HG03103 (cell line): ENCODE measurements around the gene IZUMO2.
"Not testable (repeated sequence)": the region's sequence is repeated elsewhere in the genome, so short reads cannot be mapped to it uniquely, and the experiment has no call there.

ENCODE experiments used
- ATAC-seq: cut with Tn5 transposase; IDR thresholded peaks from one replicate; pipeline ENCODE4 v1.9.1; 2021; ENCODE audit warnings: low read depth; ENCODE audit not compliant: unreplicated experiment

IZUMO2 gene

GRCh38 chr19:50187937-50188336 lies 24.9 kb upstream of the IZUMO2 start:
- no peak for ATAC-seq

- ATAC-seq, result no peak
These were observed 21.1 kb upstream of the IZUMO2 start for GRCh38 chr19:50184196-50184595.

DNA sequence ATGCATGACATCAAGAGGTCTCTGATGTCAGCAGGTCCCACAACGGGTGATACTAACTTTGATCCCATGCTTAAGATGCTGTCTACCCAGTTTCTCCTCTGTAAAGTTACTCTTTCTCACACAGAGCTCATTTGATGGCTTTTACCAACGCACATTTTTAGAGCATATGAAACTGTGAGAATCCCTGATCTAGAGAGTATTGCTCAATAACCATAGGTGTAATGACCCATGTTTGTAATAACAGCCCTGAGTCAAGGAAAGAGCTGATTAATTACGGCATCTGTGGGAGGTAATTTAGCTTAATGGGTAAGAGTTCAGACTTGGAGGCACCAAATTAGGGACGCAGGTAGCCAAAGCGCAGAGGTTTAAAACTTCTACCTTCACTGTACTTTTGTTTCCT lies 18.0 kb upstream of the IZUMO2 start:
- no peak for ATAC-seq

- no peak for ATAC-seq
These were observed 15.9 kb upstream of the IZUMO2 start for GRCh38 chr19:50178859-50179537.

DNA sequence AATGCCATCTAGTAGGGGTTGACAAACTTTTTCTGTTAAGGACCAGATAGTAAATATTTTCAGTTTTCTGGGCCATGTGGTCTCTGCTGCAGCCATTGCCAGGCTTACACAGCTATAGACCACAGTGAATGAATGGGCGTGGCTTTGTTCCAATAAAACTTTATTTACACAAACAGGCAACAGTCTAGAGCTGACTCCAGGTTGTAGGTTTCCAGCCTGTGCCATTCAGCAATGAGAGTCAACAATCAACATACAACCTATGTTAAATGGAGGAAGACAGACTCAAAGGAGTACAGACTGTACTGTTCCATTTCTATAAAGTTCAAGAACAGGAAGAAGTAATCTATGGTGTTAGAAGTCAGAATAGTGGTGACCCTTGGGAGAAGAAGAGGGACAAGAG lies 15.2 kb upstream of the IZUMO2 start:
- no peak for ATAC-seq

- ATAC-seq, result no peak
These were observed 13.7 kb upstream of the IZUMO2 start for GRCh38 chr19:50176775-50177174.

- ATAC-seq, result no peak
These were observed 12.8 kb upstream of the IZUMO2 start for GRCh38 chr19:50175924-50176323.

DNA sequence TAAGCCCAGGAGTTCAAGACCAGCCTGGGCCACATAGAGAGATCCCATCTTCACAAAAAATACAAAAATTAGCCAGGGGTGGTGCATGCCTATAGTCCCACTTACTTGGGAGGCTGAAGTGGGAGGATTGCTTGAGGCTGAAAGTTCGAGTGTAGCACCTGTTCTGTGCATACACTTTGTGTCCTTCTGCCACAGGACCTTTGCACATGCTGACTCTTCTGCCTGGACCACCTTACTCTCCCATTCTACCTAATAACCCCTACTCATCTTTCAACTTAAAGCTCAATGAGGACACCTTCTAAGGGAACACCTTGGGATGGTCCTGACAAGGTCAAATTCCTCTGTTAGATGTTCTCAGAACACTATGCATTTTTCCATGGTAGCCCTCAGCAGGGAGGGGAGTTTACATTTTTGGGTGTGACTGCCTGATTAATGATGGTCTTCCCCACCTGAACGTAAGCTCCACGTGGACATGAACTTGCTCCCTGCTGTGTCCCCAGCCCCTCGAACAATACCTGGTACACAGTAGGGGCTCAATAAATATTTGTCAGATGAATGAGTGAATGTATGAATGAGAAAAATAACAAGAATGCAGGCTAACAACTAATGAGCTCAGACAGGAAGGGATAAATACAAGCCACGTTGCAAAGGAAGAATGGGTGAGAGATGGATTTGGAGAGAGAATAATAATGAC lies 11.2 kb upstream of the IZUMO2 start:
- ATAC-seq, result no peak

DNA sequence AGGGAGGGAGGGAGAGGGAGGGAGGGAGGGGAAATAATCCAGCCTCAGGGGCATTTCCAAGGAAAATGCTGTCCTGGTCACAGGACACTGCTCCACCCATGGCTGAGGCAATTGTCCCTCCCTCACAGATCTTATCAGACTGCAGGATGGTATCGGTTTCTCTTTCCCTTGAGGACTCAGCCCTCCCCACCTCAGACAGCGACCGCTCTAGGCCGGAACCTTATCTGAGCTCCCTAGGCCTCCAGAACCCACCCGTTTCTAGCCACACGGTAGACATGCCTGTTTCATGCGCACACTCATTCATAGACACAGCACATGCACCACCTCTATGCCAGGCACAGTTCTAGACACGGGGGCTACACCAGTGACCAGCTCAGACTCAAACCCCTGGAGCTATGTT lies 10.0 kb upstream of the IZUMO2 start:
- ATAC-seq, result no peak

DNA sequence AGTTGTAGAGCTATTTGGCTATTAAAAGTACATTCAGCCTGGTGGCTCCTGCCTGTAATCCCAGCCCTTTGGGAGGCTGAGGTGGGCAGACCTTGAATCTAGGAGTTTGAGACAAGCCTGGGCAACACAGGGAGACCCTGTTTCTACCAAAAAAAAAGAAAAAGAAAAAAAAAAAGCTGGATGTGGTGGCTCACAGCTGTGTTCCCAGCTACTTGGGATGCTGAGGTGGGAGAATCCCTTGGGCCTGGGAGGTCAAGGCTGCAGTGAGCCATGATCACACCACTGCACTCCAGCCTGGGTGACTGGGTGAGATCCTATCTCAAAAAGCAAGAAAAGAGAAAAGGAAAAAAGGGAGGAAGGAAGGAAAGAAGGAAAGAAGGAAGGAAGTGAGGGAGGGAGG lies 9.6 kb upstream of the IZUMO2 start:
- no peak for ATAC-seq

GRCh38 chr19:50171752-50172151 lies 8.7 kb upstream of the IZUMO2 start:
- no peak for ATAC-seq

DNA sequence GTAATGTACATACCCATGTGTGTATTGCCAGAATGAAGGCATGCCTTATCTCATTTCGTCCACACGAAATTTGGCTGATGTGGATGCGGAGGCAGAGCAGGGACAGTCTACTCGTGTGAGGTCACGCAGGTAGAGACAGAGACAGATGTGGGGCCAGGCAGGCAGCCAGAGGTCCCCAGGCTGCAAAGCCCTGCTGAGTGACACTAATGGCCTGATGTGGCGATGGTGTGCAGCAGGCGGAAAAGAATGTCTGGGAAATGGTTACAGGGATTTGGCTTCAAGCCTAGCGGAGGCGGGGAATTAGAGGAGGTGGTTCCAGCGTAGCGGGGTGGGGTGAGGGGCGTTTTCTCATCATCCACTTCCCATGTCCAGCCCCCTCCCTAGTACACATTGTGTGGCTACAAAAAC lies 4.2 kb upstream of the IZUMO2 start:
- no peak for ATAC-seq

- ATAC-seq, result no peak
These were observed 4.0 kb downstream of the IZUMO2 start for GRCh38 chr19:50159078-50159477.

GRCh38 chr19:50158577-50158976 lies 4.5 kb downstream of the IZUMO2 start:
- no peak for ATAC-seq

DNA sequence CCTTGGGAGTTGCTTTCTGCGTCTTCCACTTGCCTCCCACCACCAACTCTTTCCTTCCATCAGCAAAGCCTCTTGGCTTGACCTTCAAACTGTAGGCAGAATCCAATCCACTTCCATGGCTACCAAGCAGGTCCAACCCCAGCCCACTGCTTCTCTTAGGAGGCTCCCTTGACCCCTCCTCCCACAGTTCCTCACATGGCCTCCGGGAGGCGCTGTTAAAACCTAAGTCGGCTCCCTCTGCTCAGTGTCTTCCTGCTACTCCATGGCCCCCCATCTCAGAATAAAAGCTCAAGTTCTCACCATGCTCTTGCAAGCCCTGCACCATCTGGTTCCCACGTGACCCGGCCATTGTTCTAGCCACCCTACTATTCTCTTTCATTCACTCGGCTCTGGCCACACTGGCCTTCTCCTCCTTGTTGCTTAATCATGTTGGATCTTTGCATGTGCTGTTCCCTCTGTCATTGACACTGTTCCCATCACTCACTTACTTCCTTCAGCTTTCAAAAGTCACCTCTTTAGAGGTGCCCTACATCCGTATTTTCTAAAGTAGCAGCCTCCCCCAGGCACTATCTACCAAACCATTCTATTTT lies 7.5 kb downstream of the IZUMO2 start:
- no peak for ATAC-seq

- no peak for ATAC-seq
These were observed 8.6 kb downstream of the IZUMO2 start for GRCh38 chr19:50154529-50154928.

- ATAC-seq, result no peak
These were observed 10.5 kb downstream of the IZUMO2 start for GRCh38 chr19:50152578-50152977.

DNA sequence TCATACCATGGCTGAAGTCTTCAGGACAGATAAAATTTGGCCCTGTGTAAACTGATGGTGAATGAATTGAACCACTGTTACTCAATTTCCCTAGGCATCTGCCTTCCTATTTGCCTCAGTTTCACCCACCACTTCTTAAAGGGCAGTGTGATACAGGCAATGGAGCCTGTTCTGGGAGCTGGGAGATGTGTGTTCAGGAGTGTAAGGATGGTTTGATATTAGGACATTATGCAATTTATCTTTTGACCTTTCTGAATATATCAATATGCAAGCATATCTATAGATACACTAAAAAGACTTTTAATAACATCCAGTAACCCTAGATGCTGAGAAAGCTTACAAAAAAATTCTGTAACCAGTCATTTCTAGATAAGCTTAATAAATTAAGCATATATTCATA lies 14.6 kb downstream of the IZUMO2 start:
- ATAC-seq, result no peak

DNA sequence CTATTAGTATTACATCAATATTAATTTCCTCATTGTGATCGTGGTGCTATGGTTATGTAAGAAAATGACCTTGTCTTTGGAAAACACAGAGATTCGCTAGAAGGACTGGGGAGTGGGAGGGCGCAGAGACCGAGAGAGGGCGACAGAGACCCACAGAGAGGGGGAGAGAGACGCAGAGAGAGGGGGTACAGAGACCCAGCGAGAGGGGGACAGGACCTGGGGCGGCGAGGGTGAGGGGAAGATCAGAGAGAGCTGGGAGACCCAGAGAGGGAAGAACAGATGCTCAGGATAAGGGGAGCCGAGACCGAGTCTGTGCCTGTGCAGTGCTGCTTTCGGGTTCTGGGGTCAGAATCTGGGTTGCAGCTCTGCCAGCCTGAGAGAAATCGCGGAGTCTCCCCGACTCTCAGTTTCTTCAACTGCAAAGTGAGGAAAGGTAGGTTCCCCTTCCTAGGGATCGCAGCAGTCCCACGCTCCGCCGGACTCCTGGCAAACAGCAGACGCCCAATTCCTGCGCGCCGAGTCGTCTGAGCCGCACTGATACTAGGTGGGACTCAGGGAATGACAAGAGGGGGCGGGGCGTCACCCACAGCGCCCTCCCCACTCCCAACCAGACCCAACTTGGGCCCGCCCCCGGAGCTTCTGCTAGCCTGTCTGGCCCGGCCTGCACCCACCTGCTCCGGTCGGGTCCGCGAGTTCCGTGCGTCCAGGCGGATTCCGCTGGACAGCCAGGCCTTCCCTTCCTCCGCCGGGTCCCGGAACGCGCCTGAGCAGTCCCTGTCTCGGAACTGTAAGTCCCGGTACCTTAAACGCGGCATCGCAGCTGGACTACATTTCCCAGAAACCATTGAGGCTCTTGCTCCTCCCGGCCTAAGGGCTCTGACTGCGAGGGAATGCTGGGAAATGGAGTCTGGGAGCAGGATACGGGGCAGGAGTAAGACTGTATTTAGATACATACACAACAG lies 15.3 kb downstream of the IZUMO2 start:
- no peak for ATAC-seq

DNA sequence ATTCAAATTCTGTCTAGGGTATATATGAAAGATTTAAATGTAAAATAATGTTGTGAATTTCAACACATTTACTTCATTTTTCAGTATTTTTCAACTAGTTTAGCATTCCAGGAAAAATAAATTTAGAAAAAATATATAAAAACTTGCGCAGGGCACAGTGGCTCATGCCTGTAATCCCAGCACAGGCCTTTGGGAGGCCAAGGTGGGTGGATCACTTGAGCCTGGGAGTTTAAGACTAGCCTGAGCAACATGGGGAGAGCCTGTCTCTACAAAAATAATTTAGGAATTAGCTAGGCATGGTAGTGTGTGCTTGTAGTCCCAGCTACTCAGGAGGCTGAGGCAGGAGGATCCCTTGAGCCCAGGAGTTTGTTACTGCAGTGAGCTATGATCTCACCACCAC lies 21.2 kb downstream of the IZUMO2 start:
- not testable (repeated sequence) for ATAC-seq
